Neural cell (in vitro differentiated cells): ENCODE measurements around the gene PES1. TPM values are rescaled to one million over a fixed set of nuclear protein-coding genes. Genes with fewer than 3 reads are reported as not detected.
"Not testable (repeated sequence)": the region's sequence is repeated elsewhere in the genome, so short reads cannot be mapped to it uniquely, and the experiment has no call there.

Experiments used
- H2AFZ ChIP-seq: fragments of 200-600, 300-800 bp; sonication (generic), shearing (Covaris generic); 2 replicates; pipeline ENCODE4 v1.6.0; 2014; ENCODE audit warnings: low read depth, mild to moderate bottlenecking, antibody characterized with exemption, low read length, moderate library complexity
- H3F3A ChIP-seq: fragments of 200-600 bp; shearing (Covaris generic); 2 replicates; pipeline ENCODE4 v1.6.1; 2016; ENCODE audit warnings: mild to moderate bottlenecking, moderate library complexity, mixed read lengths, antibody characterized with exemption, low read length; ENCODE audit not compliant: insufficient read depth, poor library complexity, severe bottlenecking
- H3K27ac ChIP-seq: fragments of 200-600, 300-800 bp; sonication (generic), shearing (Covaris generic); 2 replicates; pipeline ENCODE4 v1.5.1; 2014; ENCODE audit warnings: mild to moderate bottlenecking, low read length, moderate library complexity
- H3K27me3 ChIP-seq: fragments of 300-800, 200-600 bp; sonication (generic), shearing (Covaris generic); 2 replicates; pipeline ENCODE4 v1.6.0; 2014; ENCODE audit warnings: mild to moderate bottlenecking, low read depth, low read length, moderate library complexity; ENCODE audit not compliant: insufficient read depth
- H3K36me3 ChIP-seq: fragments of 300-800, 200-600 bp; sonication (generic), shearing (Covaris generic); 2 replicates; pipeline ENCODE4 v1.5.1; 2014; ENCODE audit warnings: mild to moderate bottlenecking, antibody characterized with exemption, low read length, moderate library complexity; ENCODE audit not compliant: insufficient read depth
- H3K4me2 ChIP-seq: fragments of 300-800, 200-600 bp; sonication (generic), shearing (Covaris generic); 2 replicates; pipeline ENCODE4 v1.6.0; 2014; ENCODE audit warnings: mild to moderate bottlenecking, low read length
- H3K4me3 ChIP-seq: fragments of 300-800, 200-600 bp; sonication (generic), shearing (Covaris generic); 2 replicates; pipeline ENCODE4 v1.5.1; 2014; ENCODE audit warnings: mild to moderate bottlenecking, low read length, moderate library complexity
- H3K79me2 ChIP-seq: fragments of 200-600 bp; shearing (Covaris generic); replicated peaks from 2 replicates; pipeline ENCODE4 v1.6.0; 2014; ENCODE audit warnings: mild to moderate bottlenecking, low read length, moderate library complexity; ENCODE audit not compliant: insufficient read depth
- H3K9ac ChIP-seq: fragments of 300-800, 200-600 bp; sonication (generic), shearing (Covaris generic); 2 replicates; pipeline ENCODE4 v1.6.1; 2016; ENCODE audit warnings: mild to moderate bottlenecking, low read length, mixed read lengths
- H3K9me2 ChIP-seq: fragments of 200-600 bp; shearing (Covaris generic); 2 replicates; pipeline ENCODE4 v1.6.1; 2016; ENCODE audit warnings: mild to moderate bottlenecking, low read length, mixed read lengths; ENCODE audit not compliant: insufficient read depth
- H3K9me3 ChIP-seq: fragments of 200-600, 300-800 bp; sonication (generic), shearing (Covaris generic); 2 replicates; pipeline ENCODE4 v1.6.1; 2016; ENCODE audit warnings: mild to moderate bottlenecking, mixed run types, low read length, moderate library complexity, mixed read lengths
- H4K20me1 ChIP-seq: fragments of 200-600 bp; shearing (Covaris generic); 2 replicates; pipeline ENCODE4 v1.6.1; 2016; ENCODE audit warnings: mild to moderate bottlenecking, mixed run types; ENCODE audit not compliant: insufficient read depth
- CTCF ChIP-seq: fragments of 450-650 bp; IDR thresholded peaks from 2 replicates; pipeline ENCODE4 v1.5.1; 2014; ENCODE audit warnings: antibody characterized with exemption, mild to moderate bottlenecking, moderate library complexity; ENCODE audit not compliant: poor library complexity, severe bottlenecking
- EP300 ChIP-seq: fragments of 450-650 bp; conservative IDR thresholded peaks from 2 replicates; pipeline ENCODE4 v1.6.1; 2014; ENCODE audit warnings: antibody characterized with exemption, mild to moderate bottlenecking, moderate library complexity; ENCODE audit not compliant: poor library complexity, severe bottlenecking
- EZH2 ChIP-seq: fragments of 200-600, 300-800 bp; shearing (Covaris generic), sonication (generic); IDR thresholded peaks from 2 replicates; pipeline ENCODE4 v1.6.1; 2014; ENCODE audit warnings: antibody characterized with exemption, low read length, borderline replicate concordance, mild to moderate bottlenecking; ENCODE audit not compliant: insufficient read depth, poor library complexity, severe bottlenecking
- MXI1 ChIP-seq: fragments of 450-650 bp; conservative IDR thresholded peaks from 2 replicates; pipeline ENCODE4 v1.6.1; 2014; ENCODE audit warnings: antibody characterized with exemption, mild to moderate bottlenecking; ENCODE audit not compliant: poor library complexity, severe bottlenecking
- POLR2AphosphoS5 ChIP-seq: IDR thresholded peaks from 2 replicates; pipeline ENCODE4 v1.6.1; 2012
- RAD21 ChIP-seq: fragments of 450-650 bp; conservative IDR thresholded peaks from 2 replicates; pipeline ENCODE4 v1.6.1; 2014; ENCODE audit warnings: antibody characterized with exemption, mild to moderate bottlenecking, moderate library complexity
- REST ChIP-seq: IDR thresholded peaks from 2 replicates; pipeline ENCODE4 v1.6.1; 2012; ENCODE audit warnings: borderline replicate concordance
- SMC3 ChIP-seq: fragments of 450-650 bp; conservative IDR thresholded peaks from 2 replicates; pipeline ENCODE4 v1.6.1; 2014; ENCODE audit warnings: antibody characterized with exemption, mild to moderate bottlenecking, moderate library complexity; ENCODE audit not compliant: poor library complexity
- TAF1 ChIP-seq: IDR thresholded peaks from 2 replicates; pipeline ENCODE4 v1.6.1; 2012; ENCODE audit warnings: low read depth
- polyA plus RNA-seq: library from polyadenylated mRNA; depleted of rRNA; stranded (reverse); fragments of >200 nt; gene quantifications from 2 replicates; pipeline ENCODE4 v1.2.3, GENCODE V29; 2014

The PES1 gene
- polyA plus RNA-seq, 1 donor from 2014 or later = 44.1 TPM

GRCh38 chr22:30627471-30627870 lies 35.8 kb upstream of the PES1 start:
- H3K9me3 ChIP-seq = no peaks in the 10 kb centered on the region
- H3K4me2 ChIP-seq = no peak overlapping the region
- no peaks in the 10 kb centered on the region for H3F3A ChIP-seq
- H3K4me3 ChIP-seq = no peak overlapping the region
- H3K36me3 ChIP-seq = no peaks in the 10 kb centered on the region
- H2AFZ ChIP-seq = no peak overlapping the region
- no peak overlapping the region for H3K9ac ChIP-seq
- H3K9me2 ChIP-seq = no peaks in the 10 kb centered on the region
- no peaks in the 10 kb centered on the region for H3K79me2 ChIP-seq
- TF ChIP-seq SMC3 (no peak), REST (no peak), EP300 (no peak), RAD21 (no peak), MXI1 (no peak), CTCF (no peak), EZH2 (no peak), TAF1 (no peak), POLR2AphosphoS5 (no peak)
- H3K27ac ChIP-seq = no peak overlapping the region
- H3K27me3 ChIP-seq = no peaks in the 10 kb centered on the region
- no peaks in the 10 kb centered on the region for H4K20me1 ChIP-seq

- TF ChIP-seq SMC3 (no peak), EP300 (no peak), POLR2AphosphoS5 (no peak), CTCF (no peak), TAF1 (no peak), REST (no peak), MXI1 (no peak), EZH2 (no peak), RAD21 (no peak)
- H3K4me2 ChIP-seq = no peak overlapping the region
Measured at GRCh38 chr22:30626413-30626812, 34.7 kb upstream of the PES1 start.

GRCh38 chr22:30619909-30620308 lies 28.2 kb upstream of the PES1 start:
- H3K4me3 ChIP-seq, H3K79me2 ChIP-seq, H3K9me2 ChIP-seq, H4K20me1 ChIP-seq, H3K9ac ChIP-seq, H3K27ac ChIP-seq, H3K9me3 ChIP-seq, H3F3A ChIP-seq, H2AFZ ChIP-seq, H3K27me3 ChIP-seq, H3K36me3 ChIP-seq, H3K4me2 ChIP-seq: not testable (repeated sequence)

More at GRCh38 chr22:30626413-30626812, 34.7 kb upstream of the PES1 start:
- H3K36me3 ChIP-seq = no peaks in the 10 kb centered on the region
- H3K9me3 ChIP-seq = no peaks in the 10 kb centered on the region
- no peak overlapping the region for H3K4me3 ChIP-seq
- H2AFZ ChIP-seq = no peak overlapping the region
- no peaks in the 10 kb centered on the region for H3K27me3 ChIP-seq
- no peaks in the 10 kb centered on the region for H3F3A ChIP-seq
- H3K27ac ChIP-seq = no peak overlapping the region
- H3K9me2 ChIP-seq = no peaks in the 10 kb centered on the region
- no peak overlapping the region for H3K9ac ChIP-seq
- no peaks in the 10 kb centered on the region for H3K79me2 ChIP-seq
- no peaks in the 10 kb centered on the region for H4K20me1 ChIP-seq
